ENCODE measurements around the gene SLC35F3. TPM values are rescaled to one million over a fixed set of nuclear protein-coding genes. Genes with fewer than 3 reads are reported as not detected.

The SLC35F3 gene
- polyA plus RNA-seq, 1 donor from 2014 or later: 13.9 TPM

DNA sequence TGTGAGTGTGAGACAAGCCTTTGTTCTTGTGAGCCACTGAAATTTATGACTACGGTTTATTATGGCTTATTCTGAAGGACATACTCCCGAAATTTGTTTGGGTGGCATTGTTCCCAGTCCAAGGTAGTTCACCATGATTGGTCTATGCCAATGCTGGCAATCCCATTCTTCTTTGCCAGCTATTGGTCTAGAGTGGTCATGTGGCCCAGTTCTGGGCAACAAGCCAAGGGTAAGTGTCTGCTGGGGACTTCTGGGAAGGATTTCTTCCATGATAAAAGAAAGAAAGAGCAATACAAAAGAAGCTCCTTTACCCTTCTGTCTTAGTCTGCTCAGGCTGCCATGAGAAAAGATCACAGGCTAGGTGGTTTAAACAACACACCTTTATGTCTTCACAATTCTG is 201.6 kb downstream of the SLC35F3 start:
- H3K9me2 ChIP-seq (ENCODE audit: insufficient read depth, low read length): no peaks in the 10 kb centered on the region
- H3K4me2 ChIP-seq (ENCODE audit: low read length): no peak overlapping the region
- no peaks in the 10 kb centered on the region for H3K9me3 ChIP-seq (ENCODE audit: low read length)
- H3F3A ChIP-seq (ENCODE audit: insufficient read depth, low read length, poor library complexity, severe bottlenecking): peaks cover 4% of the 10 kb centered on the region
- no peak overlapping the region for H3K9ac ChIP-seq (ENCODE audit: low read length)
- H3K4me3 ChIP-seq (ENCODE audit: low read length): no peak overlapping the region
- no peaks in the 10 kb centered on the region for H3K27me3 ChIP-seq (ENCODE audit: insufficient read depth, low read depth, low read length)
- no peak overlapping the region for H2AFZ ChIP-seq (ENCODE audit: low read depth, low read length)
- no peaks in the 10 kb centered on the region for H3K36me3 ChIP-seq (ENCODE audit: insufficient read depth, low read length)
- no peak overlapping the region for H3K27ac ChIP-seq (ENCODE audit: low read length)
- H4K20me1 ChIP-seq (ENCODE audit: insufficient read depth): no peaks in the 10 kb centered on the region
- TF ChIP-seq EP300 (conservative IDR thresholded peaks at IDR 0.05; ENCODE audit: poor library complexity, severe bottlenecking) (no peak), RAD21 (conservative IDR thresholded peaks at IDR 0.05) (no peak), POLR2AphosphoS5 (IDR thresholded peaks at IDR 0.05) (no peak), SMC3 (conservative IDR thresholded peaks at IDR 0.05; ENCODE audit: poor library complexity) (no peak), TAF1 (IDR thresholded peaks at IDR 0.05; ENCODE audit: low read depth) (no peak), EZH2 (IDR thresholded peaks at IDR 0.05; ENCODE audit: borderline replicate concordance, insufficient read depth, low read length, poor library complexity, severe bottlenecking) (no peak)
- H3K79me2 ChIP-seq (replicated peaks; ENCODE audit: insufficient read depth, low read length): no peaks in the 10 kb centered on the region

DNA sequence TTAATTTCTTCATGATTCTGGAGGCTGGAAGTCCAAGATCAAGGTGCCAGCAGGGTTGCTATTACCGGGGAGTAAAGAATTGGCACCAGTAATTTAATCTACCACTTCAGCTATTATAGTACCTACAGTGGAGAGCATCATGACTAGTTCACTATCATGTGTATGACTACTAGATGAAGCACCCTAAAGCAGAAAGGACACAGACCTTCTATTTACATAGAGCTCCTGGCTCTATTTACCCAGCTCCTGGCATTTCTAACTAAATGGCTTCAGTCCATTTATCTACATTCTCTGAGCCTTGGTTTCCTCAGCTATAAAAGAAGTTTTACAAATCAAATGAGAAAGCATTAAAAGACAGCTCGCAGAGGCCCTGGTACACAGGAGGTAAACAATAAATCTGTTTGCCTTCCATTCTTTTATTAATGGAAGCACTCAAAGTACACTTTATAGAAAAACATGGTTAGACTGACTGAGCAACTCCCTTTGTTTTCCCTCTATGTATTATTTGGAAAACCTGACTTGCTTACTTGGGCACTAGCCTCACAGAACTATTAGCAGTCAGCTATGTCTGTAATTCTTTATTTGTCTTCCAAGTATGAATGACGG is 203.0 kb downstream of the SLC35F3 start:
- Histone ChIP-seq H2AFZ (ENCODE audit: low read depth, low read length) (no peak overlapping the region), H3K9me2 (ENCODE audit: insufficient read depth, low read length) (no peaks in the 10 kb centered on the region), H3K36me3 (ENCODE audit: insufficient read depth, low read length) (no peaks in the 10 kb centered on the region), H3K4me3 (ENCODE audit: low read length) (no peak overlapping the region), H3F3A (ENCODE audit: insufficient read depth, low read length, poor library complexity, severe bottlenecking) (peaks cover 4% of the 10 kb centered on the region), H3K27ac (ENCODE audit: low read length) (no peak overlapping the region), H3K27me3 (ENCODE audit: insufficient read depth, low read depth, low read length) (no peaks in the 10 kb centered on the region), H3K9me3 (ENCODE audit: low read length) (no peaks in the 10 kb centered on the region), H3K9ac (ENCODE audit: low read length) (no peak overlapping the region), H3K4me2 (ENCODE audit: low read length) (no peak overlapping the region), H3K79me2 (replicated peaks; ENCODE audit: insufficient read depth, low read length) (no peaks in the 10 kb centered on the region), H4K20me1 (ENCODE audit: insufficient read depth) (no peaks in the 10 kb centered on the region)
- TF ChIP-seq TAF1 (IDR thresholded peaks at IDR 0.05; ENCODE audit: low read depth) (no peak), EZH2 (IDR thresholded peaks at IDR 0.05; ENCODE audit: borderline replicate concordance, insufficient read depth, low read length, poor library complexity, severe bottlenecking) (no peak), POLR2AphosphoS5 (IDR thresholded peaks at IDR 0.05) (no peak), SMC3 (conservative IDR thresholded peaks at IDR 0.05; ENCODE audit: poor library complexity) (no peak), EP300 (conservative IDR thresholded peaks at IDR 0.05; ENCODE audit: poor library complexity, severe bottlenecking) (no peak), MXI1 (conservative IDR thresholded peaks at IDR 0.05; ENCODE audit: poor library complexity, severe bottlenecking) (no peak), RAD21 (conservative IDR thresholded peaks at IDR 0.05) (no peak)
- TF ChIP-seq, protein P1, sequence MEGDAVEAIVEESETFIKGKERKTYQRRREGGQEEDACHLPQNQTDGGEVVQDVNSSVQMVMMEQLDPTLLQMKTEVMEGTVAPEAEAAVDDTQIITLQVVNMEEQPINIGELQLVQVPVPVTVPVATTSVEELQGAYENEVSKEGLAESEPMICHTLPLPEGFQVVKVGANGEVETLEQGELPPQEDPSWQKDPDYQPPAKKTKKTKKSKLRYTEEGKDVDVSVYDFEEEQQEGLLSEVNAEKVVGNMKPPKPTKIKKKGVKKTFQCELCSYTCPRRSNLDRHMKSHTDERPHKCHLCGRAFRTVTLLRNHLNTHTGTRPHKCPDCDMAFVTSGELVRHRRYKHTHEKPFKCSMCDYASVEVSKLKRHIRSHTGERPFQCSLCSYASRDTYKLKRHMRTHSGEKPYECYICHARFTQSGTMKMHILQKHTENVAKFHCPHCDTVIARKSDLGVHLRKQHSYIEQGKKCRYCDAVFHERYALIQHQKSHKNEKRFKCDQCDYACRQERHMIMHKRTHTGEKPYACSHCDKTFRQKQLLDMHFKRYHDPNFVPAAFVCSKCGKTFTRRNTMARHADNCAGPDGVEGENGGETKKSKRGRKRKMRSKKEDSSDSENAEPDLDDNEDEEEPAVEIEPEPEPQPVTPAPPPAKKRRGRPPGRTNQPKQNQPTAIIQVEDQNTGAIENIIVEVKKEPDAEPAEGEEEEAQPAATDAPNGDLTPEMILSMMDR (IDR thresholded peaks at IDR 0.05; ENCODE audit: poor library complexity, severe bottlenecking): no peak
- TF ChIP-seq, protein P2, sequence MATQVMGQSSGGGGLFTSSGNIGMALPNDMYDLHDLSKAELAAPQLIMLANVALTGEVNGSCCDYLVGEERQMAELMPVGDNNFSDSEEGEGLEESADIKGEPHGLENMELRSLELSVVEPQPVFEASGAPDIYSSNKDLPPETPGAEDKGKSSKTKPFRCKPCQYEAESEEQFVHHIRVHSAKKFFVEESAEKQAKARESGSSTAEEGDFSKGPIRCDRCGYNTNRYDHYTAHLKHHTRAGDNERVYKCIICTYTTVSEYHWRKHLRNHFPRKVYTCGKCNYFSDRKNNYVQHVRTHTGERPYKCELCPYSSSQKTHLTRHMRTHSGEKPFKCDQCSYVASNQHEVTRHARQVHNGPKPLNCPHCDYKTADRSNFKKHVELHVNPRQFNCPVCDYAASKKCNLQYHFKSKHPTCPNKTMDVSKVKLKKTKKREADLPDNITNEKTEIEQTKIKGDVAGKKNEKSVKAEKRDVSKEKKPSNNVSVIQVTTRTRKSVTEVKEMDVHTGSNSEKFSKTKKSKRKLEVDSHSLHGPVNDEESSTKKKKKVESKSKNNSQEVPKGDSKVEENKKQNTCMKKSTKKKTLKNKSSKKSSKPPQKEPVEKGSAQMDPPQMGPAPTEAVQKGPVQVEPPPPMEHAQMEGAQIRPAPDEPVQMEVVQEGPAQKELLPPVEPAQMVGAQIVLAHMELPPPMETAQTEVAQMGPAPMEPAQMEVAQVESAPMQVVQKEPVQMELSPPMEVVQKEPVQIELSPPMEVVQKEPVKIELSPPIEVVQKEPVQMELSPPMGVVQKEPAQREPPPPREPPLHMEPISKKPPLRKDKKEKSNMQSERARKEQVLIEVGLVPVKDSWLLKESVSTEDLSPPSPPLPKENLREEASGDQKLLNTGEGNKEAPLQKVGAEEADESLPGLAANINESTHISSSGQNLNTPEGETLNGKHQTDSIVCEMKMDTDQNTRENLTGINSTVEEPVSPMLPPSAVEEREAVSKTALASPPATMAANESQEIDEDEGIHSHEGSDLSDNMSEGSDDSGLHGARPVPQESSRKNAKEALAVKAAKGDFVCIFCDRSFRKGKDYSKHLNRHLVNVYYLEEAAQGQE (IDR thresholded peaks at IDR 0.05; ENCODE audit: borderline replicate concordance): no peak
